Ramos (cell line): ENCODE measurements around the gene ALPP.
"Not testable (repeated sequence)": the region's sequence is repeated elsewhere in the genome, so short reads cannot be mapped to it uniquely, and the experiment has no call there.

ENCODE experiments used
- in situ Hi-C: fragments of 300-500 bp; cut with MboI; formaldehyde crosslinking; loops from one replicate; pipeline ENCODE4 v1.14.3; 2022; ENCODE audit warnings: low sequenced_read_pairs; ENCODE audit not compliant: unreplicated experiment

Gene ALPP

DNA sequence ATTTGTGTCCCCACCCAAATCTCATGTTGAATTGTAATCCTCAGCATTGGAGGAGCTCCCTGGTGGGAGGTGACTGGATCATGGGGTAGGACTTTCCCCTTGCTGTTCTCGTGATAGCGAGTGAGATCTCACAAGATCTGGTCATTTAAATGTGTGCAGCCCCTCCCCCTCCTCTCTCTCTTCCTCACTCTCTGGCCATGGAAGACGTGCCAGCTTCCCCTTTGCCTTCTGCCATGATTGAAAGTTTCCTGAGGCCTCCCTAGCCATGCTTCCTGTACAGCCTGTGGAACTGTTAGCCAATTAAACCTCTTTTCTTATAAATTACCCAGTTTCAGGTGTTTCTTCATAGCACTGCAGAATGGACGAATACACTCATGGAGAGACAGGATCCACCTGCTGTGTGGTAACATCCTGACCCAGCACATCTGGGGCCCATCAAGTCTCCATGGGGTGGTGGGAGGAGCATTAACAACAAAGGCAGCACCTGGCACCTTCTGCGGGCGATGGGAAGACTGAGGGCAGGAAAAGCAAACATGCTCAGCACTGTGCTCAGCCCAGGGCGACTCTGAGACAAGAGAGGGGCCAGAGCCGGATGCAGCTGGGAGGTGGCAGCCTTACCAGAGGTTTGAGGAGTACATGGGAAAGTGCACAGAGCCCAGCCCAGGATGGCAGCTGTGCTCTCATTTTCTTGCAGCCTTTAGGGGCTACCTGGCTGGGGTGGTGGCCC, 16.2 kb upstream of the ALPP start:
- in situ Hi-C loops, result no loop called here

DNA sequence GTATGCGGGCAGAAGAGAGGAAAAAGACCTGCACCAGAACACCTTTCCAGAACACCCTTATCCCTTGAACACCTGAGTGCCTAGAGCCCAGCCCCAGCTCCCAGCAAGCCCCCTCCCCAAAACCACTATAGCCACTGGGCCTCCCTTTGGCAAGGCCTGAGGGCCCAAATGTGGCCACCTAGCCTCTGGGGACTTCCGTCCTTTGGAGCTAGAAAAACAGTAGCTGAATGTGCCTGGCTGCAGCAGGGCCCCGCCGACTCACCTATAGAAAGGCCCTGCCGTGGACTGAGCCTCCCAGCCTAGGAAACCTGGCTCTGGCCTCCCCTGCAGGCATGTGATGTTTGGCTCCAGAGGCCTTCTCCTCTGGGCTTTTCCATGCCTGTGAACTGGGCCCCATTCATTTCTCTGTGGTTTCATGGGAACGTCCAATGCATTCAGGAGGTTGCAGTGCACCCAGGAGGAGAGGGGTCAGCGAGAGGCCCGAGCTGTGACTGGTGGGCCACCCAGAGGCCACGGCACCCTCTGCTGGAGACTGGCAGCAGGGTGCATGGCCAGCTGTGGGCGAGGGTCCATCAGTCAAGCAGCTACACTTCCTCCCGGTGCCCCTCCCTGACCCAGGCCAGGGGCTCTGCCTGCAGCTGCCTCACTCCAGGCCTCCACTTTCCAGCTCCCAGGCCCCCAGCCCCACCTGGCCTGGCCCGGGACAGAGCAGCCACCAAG, 15.3 kb upstream of the ALPP start:
- in situ Hi-C loops, result not testable (repeated sequence)

DNA sequence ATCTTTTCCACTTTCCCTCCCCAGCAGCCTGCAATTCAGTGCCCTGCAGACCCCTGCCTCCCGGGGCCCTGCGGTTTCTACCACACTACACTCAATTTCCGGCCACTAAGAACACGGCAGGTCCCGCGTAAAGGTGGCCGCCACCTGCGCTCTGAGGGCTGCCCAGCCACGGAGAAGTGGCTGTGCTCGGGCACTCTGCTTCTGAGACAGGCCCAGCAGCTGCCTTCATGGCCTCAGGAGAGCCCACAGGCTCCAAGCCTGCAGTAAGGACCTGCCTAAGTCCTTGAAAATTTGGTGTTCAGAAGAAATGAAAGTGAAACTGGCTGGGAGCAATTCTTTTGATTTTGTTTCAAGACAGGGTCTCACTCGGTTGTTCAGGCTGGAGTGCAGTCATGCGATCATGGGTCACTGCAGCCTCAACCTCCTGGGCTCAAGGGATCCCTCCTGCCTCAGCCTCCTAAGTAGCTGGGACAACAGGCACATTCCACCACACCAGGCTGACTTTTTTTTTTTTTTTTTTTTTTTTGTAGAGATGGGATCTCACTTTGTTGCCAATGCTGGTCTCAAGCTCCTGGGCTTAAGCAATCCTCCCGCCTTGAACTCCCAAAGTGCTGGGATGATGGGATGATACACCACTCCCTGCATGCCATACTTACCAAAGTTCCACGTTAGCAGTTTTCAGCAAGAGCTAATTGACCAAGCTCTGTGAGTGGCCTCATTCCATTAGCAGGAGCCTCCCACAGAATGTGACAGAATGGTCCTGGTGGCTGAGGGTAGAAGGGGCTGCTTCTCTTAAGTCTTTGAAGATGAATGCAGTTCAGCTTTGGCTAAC, 14.6 kb upstream of the ALPP start:
- in situ Hi-C loops, result no loop called here

DNA sequence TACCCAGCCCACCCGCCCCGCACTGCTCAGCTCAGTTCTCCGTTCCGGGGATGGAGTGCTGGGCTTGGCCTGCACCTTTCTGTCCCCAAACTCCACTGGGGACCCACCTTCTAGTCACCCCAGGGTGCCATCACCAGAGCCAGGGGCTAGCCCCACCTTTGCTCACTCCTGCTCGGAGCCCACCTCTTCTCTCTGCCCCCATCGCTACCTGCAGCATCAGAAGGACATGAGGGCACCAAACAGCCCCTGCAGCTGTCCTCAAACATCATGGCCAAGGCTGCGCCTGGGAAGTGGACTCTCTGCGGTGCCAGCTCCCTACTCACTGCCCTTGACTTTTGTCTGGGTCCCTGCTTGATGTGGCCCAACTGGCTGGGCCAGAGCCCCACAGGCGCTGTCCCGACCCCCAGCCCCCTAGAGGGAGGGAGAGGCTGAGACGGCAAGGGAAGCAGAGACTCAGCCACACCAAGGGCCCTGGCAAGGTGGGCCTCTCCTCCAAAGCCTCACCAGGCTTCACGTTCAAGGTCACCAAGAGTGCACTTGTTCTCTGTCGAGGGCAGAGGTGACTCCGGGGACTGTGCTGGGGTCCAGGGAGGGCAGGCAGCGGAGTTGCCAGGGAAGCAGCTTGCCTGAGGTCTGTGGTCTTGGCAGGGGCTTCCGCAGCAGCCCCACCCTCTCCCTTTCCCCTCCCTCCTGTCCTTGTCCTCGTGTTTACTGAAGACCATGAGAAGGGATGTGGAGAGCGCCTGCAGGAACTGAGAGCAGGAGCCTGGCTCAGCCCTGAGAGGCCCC, 13.6 kb upstream of the ALPP start:
- in situ Hi-C loops, result not testable (repeated sequence)

DNA sequence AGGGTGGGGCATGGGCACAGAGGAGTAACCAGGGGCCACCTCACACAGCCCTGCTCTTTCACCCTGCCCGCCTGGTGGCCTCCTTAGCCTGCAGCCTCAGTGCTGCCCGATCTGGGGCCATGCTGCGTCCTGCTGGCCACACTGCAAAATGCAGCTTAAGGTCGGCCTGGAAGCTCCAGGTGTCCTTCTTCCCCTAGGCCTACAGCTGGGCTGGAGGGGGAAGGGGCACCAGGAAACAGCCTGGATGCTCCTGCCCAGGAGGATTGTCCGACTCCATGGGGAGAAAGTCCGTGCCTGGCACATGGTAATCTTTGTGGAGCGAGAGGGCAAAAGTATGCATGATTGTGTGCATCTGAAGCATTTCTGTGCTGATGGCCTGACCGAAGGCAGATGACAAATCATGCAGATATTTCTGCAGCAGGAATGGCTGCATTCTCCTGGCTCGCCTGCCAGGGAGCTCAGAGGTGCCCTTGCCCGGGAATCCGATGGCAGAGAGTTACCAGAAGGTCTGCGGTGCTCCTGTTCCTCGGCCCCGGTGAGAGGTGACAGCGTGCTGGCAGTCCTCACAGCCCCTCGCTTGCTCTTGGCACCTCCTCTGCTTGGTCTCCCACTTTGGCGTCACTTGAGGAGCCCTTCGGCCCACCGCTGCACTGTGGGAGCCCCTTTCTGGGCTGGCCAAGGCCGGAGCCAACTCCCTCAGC, 12.8 kb upstream of the ALPP start:
- in situ Hi-C loops, result no loop called here

DNA sequence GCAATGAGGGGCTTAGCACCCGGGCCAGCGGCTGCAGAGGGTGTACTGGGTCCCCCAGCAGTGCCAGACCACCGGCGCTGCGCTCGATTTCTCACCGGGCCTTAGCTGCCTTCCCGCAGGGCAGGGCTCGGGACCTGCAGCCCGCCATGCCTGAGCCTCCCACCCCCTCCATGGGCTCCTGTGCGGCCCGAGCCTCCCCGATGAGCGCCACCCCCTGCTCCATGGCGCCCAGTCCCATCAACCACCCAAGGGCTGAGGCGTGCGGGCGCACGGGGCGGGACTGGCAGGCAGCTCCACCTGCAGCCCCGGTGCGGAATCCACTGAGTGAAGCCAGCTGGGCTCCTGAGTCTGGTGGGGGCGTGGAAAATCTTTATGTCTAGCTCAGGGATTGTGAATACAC, 12.1 kb upstream of the ALPP start:
- in situ Hi-C loops, result not testable (repeated sequence)

DNA sequence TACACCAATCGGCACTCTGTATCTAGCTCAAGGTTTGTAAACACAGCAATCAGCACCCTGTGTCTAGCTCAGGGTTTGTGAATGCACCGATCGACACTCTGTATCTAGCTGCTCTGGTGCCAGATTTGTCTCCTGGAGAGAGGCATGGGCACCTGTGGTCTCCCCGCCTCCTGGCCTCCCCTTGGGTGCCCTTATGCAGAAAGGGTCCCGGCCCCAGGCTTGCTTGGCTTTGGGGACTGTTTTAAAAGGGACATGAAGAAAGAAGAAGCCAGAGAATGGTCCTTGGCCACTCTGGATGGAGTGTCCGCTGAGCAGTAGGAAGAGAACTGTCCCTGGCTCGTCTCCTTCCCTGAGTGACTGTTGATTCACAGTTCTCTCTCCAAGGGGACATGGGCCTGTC, 11.5 kb upstream of the ALPP start:
- in situ Hi-C loops, result no loop called here

DNA sequence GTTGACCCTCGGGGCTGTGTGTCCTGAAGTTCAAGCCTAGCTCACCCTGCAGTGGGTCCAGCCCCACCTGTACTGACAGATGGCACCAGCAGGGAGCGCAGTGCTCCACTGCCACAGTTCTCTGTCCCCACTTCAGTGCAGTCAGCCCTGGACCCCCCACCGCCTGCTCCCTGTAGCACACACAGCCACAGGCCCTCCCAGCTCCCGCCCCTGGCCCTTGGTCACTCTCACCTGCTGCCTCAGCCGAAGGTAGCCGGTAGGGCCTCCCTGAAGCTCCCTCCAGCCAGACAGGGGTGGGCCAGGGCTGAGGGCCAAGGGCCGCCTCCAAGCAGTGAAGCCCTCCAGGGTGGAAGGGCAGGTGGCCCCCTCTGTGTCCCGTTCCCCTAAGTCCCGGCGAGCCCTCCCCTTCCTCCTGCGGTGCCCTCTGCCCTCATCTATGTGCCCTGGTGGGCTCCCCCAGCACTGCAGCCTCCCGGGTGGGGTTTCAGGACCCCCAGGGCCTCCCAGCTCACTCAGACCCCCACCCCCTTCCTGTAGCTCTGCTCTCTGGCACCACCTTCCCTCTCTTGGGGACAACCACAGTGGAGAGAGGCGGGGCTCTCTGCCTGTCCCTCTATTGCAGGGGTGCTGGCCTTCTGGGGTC, 10.8 kb upstream of the ALPP start:
- in situ Hi-C loops, result no loop called here

DNA sequence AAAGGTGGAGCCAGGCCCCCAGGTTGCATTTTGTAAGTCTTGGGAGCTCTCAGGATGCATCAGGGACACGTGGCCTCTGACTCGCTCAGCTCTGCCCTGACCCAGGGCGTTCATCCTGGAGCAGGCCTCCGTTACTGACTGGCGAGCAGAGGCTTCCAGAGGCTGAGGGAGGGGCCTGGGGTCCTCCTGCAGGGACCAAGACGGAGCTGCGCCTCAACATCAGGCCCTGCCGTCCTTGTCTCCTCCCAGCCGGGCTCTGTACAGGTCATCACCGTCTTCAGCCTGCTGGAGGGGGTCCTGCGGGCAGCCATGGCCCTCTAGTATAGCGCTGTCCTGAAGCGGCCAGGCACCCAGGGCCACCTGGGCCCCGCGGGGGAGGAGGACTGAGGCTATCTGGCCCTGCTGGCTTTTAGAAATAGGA, 10.2 kb upstream of the ALPP start:
- in situ Hi-C loops, result no loop called here

DNA sequence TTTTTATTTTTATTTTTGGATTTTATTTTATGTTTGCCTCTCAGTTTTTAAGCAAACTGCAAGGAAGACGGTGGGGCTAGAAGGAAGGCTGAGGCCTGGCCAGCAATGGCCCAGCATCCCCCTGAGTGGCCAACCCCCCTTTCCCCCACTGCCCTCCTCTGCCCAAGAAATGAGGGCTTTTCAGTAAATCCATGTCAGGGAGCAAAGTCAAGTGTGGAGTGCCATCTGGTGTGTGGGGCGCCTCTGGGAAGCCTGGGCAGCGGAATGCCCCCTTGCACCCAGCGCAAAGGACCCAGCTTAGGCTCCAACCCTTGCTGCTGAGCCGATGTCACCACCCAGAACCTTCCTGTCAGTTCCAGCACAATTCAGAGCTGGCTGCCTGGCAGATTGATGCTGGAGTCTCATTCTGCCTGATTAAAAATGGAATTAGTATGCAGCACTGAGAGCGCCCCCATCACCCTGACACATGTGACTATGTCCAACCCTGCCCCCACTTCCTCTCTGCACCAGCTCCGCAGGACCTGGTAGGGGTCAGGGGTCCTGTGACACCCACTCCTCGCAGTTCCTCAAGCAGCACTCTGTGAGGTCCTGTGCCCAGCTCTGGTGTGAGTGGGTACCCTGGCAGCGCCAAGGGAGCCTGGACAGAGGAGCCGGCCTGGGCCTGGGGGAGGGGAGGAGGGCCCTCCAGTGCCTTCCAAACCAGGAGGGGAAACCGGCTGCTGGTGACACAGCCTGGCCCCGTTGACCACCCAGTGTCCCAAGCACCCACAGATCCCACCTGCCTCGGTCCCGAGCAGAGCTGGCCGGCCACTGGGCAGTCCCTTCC, 9.2 kb upstream of the ALPP start:
- in situ Hi-C loops, result no loop called here

DNA sequence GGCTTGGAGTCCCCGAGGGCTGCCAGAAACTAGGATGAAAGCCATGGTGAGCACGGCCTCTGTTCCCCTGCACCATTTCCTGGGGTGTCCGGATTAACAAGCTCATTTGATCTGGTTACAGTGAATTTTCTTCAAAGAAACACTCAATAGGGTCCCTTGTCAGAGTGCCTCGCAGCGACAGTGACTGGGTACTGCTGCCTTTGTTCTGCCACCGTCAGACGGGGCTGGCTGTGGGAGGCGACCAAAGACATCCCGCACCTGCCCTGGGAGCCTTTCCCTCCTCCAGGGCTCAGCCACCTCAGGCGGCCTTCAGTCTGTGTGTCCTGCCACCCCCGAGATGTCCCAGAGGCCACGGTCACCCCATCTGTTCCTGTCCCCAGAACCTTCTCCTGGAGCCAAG, 8.5 kb upstream of the ALPP start:
- in situ Hi-C loops, result not testable (repeated sequence)

DNA sequence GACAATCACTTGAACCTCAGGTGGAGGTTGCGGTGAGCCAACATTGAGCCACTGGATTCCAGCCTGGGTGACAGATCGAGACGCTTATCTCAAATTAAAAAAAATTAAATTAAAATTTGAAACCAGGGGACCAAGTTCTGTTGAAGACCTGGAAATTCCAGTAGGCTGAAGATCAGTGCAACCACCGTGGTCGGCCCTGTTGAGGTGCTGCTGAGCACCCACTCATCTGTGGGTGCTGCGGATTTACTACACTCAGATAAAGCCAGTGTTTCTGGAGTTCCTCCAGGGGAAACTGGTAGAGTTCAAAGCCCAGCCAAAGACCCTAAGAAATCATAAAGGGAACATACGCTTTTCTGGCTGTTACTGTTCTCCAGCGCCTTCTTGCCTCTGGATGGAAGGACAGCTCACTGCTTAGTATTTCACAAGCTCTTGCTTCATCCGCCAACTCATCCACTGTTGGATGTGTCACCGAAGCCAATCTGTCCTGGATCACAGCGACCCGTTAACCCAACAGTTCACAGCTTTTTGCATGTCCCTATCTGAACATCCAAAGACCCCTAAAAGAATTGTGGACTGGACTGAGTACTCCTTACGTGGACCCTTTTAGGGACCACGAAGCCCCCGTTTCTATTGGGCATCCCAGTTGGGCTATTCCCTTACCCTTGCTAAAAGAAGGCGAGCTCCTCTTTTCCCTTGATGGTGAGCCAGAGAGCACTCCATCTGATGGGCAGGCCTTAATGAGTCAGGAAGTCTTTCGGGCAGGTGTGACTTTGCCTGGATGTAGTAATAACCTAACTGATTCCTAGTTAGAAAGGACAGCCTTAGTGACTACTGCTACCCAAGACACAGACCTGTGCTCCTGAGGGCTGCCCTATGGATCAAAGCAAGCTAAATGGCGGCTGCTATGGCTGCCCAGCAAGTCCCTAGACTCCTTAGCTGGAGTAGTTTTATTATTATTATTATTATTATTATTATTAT, 6.0 kb upstream of the ALPP start:
- in situ Hi-C loops, result no loop called here

DNA sequence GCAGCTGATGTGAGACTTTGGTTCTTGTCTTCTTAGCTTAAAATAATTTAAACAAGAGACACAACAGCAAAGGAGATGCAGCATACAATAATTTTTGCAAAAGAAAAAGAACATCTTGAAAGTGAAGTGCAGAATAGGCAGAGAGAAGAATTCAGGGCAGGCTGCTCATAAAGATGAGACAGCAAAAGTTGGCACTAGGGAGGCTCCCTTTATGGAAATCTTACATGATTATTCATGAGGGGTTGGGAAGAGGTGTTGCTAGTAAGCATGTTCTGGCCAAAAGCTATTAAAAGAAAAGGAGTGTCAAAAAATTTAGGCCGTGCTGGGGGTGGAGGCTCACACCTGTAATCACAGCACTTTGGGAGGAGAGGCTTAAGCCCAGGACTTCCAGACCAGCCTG, 4.2 kb upstream of the ALPP start:
- in situ Hi-C loops, result no loop called here

DNA sequence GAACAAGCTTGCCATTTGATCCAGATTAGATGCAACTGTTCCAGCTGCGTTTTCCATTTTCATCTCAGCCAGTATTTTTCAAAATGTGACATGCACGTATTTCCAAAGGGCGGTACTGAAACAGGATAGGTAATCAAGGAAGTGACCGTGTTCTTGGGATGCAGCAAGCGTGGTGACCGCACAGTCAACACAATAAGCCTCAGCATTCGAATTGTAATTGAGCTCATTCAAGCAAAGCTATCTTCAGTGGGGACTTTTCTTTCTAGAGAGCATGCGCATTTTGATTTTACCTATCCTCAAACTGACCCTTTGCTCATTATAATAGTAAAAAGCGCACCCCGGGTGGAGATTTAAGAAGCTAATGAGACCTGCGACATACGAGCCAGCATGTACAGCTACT, 3.4 kb upstream of the ALPP start:
- in situ Hi-C loops, result no loop called here

DNA sequence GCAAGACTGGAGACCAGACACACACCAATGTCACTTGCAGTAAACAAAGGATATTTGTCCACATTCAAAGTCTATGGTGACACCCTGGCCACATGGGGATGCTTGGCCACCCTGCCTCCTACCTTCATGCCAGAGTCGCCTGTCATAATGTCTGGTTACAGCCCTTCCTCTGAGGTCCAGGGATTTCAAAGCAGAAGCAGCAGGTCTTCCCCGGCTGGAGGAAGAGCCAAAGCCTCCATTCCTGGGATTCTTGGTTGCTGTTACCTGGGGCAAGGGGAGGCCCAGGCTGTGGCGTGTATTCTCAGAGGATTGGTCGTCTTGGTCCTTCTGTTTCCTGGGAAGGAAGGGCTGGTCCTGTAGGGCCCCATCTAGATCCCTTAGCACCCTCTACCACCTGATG, 2.3 kb upstream of the ALPP start:
- in situ Hi-C loops, result no loop called here

DNA sequence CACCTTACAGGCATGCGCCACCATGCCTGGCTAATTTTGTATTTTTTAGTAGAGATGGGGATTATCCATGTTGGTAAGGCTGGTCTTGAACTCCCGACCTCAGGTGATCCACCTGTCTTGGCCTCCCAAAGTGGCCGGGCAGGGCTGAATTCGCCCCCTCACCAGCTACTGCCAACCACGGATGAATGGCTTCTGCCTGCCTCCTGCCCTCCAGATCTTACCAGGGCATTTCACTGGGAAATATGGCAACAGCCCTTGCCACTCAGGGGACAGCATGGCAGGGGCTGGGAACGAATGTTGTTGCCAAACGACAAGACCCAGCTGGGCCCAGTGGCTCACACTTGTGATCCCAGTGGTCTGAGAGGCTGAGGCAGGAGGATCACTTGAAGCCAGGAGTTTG, 1.8 kb upstream of the ALPP start:
- in situ Hi-C loops, result no loop called here

DNA sequence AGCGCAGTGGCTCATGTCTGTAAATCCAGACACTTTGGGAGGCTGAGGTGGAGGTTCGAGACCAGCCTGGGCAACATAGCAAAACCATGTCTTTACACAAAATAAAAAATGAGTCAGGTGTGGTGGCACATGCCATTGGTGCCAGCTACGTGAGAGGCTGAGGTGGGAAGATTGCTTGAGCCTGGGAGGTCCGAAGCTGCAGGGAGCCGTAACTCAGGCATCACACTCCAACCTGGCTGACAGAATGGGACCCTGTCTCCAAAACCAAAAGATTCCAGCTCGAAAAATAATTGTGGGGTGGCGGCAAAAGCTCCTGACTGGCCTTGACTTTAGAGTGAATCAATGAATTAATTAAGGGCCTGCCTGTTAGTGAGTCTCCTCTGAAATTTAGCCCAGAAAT, 1.2 kb upstream of the ALPP start:
- in situ Hi-C loops, result no loop called here
